H1 (cell line): Measurements from ENCODE around the gene C1orf50. TPM values are rescaled to one million over a fixed set of nuclear protein-coding genes. Genes with fewer than 3 reads are reported as not detected.

ENCODE experiments used
- KDM5A ChIP-seq: fragments of 200-600 bp; IDR thresholded peaks from 2 replicates; pipeline ENCODE4 v1.7.1; 2012; ENCODE audit warnings: mild to moderate bottlenecking, low read length, inconsistent platforms, mixed read lengths
- polyA plus RNA-seq, 7 experiments: library from polyadenylated mRNA; depleted of rRNA in 3 of 7; stranded (reverse) in 5 of 7; unstranded in 2 of 7; fragments of >200 nt in 5 of 7; fragments of 200-250 nt in 2 of 7; gene quantifications; 1 replicate in 5 of 7; 2 replicates in 1 of 7; 4 replicates in 1 of 7; pipeline versions ENCODE4 v1.2.1 to v1.2.3, GENCODE V29; 2011 to 2013; ENCODE audit warnings: missing spikeins in 2 of 7, mixed read lengths in 2 of 7
- total RNA-seq: library from RNA; stranded (reverse); fragmentation: NEBNext Ultra II Directional; extraction: Animal tissue kit (Norgen Biotek cat#: 25700); gene quantifications from 2 replicates; pipeline ENCODE4 v1.2.1, GENCODE V29; 2021

The C1orf50 gene
- total and polyA plus RNA-seq, 2 of the 8 experiments (the other 6 are each of a cell fraction or from before 2014, with no cell fraction given): 3.2 to 7.1 TPM

GRCh38 chr1:42801832-42802473 is 34.9 kb downstream of the C1orf50 start (continued):
- TF ChIP-seq KDM5A: no peak
- TF ChIP-seq, all 59 proteins: peak for 0
